Measurements from ENCODE around the gene HHEX.

The HHEX gene

DNA sequence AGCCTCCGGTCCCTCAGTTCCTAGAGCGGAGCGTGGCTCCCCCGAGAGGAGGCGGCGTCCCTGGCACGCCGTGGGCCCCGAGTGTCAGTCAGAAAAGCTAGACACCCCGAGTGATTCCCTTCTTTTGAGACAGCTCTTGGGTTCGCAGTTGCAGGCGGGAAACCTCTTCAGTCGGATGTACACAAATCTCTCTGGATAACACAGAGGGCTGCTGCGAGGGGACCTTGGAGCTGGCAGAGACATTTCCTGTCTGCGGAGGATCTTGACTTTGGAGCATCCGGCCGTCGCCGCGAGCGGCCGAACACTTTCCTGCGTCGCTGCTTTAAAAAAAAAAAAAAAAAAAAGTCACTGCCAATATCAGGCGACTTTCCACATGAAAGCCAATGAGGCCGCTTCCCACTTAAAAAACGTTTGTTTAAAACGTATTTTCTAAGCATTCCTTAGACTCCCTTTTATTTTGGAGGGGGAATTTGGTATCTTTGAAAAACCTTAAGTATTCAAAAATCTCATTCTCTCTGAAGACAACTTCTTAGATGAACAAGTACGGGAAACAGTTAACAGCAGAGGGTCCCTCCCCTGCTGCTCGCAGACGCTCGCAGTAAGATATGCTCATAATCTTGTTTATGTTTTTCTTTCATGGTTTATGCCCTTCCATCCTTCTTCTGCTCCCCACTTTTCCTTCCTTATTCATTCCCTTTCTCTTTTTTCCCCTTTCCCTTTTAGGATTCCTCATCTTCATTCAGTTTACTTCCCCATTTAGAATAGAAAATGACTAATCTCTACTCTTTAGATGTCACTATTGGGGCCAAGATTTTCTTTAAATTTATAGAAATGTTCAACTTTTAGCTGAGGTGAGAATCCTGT is 10.0 kb downstream of the HHEX start:
- 0 out of 2 replicates have a peak, but pooled peaks have one; percentile 28 for TF ChIP-seq POLR2AphosphoS5 (IDR thresholded peaks at IDR 0.05; ENCODE audit: low read depth, low read length)
- no peak for TF ChIP-seq TAF1 (IDR thresholded peaks at IDR 0.05; ENCODE audit: borderline replicate concordance, insufficient read depth, low read length)
- peak; percentile 50 for TF ChIP-seq FOXP2 (optimal IDR thresholded peaks at IDR 0.05; ENCODE audit: borderline replicate concordance, extremely low read depth, extremely low read length, insufficient read depth)

DNA sequence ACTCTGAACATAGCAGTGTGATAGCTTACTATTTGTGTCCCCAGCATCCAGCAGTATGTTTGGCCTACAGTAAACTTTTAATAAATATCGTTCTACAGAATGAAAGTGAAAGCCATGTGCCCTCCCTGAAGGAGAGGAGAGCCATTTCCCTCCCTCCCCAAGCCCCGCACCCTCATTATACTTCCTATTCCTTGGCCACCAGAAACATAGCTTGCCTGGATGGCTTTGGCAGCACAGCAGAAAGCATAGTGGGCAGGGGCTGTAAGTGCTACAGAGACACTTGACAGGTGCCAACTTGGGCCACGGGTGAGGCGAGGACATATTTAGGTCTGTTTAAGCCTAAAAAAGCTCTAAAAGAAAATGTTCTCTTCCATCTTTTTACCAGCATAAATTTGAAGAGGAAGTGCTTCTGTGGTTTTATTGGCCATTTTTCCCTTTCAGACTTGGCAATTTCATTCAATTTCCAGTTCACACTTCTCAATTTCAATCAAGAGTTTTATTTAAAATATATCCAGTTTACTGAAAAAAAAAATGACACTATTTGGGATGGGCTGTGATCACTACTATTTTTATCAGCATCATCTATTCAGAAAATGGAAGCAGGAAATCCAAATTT is 12.7 kb downstream of the HHEX start:
- no peak for TF ChIP-seq FOXP2 (optimal IDR thresholded peaks at IDR 0.05; ENCODE audit: borderline replicate concordance, extremely low read depth, extremely low read length, insufficient read depth)
- no peak for TF ChIP-seq SIN3A (IDR thresholded peaks at IDR 0.05; ENCODE audit: borderline replicate concordance, insufficient read depth, low read length)
- no peak for TF ChIP-seq POLR2AphosphoS5 (IDR thresholded peaks at IDR 0.05; ENCODE audit: low read depth, low read length)
- TF ChIP-seq TAF1 (IDR thresholded peaks at IDR 0.05; ENCODE audit: borderline replicate concordance, insufficient read depth, low read length) = no peak
- TF ChIP-seq, protein P1, sequence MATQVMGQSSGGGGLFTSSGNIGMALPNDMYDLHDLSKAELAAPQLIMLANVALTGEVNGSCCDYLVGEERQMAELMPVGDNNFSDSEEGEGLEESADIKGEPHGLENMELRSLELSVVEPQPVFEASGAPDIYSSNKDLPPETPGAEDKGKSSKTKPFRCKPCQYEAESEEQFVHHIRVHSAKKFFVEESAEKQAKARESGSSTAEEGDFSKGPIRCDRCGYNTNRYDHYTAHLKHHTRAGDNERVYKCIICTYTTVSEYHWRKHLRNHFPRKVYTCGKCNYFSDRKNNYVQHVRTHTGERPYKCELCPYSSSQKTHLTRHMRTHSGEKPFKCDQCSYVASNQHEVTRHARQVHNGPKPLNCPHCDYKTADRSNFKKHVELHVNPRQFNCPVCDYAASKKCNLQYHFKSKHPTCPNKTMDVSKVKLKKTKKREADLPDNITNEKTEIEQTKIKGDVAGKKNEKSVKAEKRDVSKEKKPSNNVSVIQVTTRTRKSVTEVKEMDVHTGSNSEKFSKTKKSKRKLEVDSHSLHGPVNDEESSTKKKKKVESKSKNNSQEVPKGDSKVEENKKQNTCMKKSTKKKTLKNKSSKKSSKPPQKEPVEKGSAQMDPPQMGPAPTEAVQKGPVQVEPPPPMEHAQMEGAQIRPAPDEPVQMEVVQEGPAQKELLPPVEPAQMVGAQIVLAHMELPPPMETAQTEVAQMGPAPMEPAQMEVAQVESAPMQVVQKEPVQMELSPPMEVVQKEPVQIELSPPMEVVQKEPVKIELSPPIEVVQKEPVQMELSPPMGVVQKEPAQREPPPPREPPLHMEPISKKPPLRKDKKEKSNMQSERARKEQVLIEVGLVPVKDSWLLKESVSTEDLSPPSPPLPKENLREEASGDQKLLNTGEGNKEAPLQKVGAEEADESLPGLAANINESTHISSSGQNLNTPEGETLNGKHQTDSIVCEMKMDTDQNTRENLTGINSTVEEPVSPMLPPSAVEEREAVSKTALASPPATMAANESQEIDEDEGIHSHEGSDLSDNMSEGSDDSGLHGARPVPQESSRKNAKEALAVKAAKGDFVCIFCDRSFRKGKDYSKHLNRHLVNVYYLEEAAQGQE (IDR thresholded peaks at IDR 0.05; ENCODE audit: insufficient read depth in 1 of 2, low read depth in 2 of 2, low read length in 2 of 2) = no peak

DNA sequence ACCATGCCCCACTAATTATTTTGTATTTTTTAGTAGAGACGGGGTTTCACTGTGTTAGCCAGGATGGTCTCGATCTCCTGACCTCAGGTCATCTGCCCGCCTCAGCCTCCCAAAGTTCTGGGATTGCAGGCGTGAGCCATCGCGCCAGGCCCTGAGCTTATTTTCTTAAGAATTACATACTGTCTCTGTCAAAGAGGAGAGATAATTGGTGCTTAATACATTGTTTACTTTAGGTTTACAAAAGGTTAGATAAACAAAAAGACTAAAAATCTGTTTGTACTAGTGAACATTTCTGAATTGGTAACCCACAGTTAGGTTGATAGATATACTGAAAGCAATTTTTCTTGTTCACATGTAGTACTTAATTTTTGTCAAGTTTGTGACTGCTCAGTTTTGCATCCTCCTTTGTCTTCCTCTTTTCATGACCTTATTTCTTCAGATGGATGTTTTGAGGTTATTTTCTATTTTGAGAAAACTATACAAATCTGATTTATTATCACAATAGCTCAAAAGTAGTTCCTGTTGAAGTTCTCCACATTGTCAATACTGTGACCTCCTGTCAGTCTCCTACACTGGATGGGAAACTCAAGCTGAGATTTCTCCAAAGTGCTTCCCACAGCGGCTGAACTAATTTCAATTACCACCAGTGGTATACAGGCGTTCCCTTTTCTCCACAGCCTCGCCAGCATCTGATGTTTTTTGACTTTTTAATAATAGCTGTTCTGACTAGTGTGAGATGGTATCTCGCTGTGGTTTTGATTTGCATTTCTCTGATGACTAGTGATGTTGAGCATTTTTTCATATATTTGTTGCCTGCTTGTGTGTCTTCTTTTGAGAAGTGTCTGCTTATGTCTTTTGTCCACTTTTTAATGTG is 22.5 kb downstream of the HHEX start:
- TF ChIP-seq SIN3A (IDR thresholded peaks at IDR 0.05; ENCODE audit: borderline replicate concordance, insufficient read depth, low read length) = no peak

DNA sequence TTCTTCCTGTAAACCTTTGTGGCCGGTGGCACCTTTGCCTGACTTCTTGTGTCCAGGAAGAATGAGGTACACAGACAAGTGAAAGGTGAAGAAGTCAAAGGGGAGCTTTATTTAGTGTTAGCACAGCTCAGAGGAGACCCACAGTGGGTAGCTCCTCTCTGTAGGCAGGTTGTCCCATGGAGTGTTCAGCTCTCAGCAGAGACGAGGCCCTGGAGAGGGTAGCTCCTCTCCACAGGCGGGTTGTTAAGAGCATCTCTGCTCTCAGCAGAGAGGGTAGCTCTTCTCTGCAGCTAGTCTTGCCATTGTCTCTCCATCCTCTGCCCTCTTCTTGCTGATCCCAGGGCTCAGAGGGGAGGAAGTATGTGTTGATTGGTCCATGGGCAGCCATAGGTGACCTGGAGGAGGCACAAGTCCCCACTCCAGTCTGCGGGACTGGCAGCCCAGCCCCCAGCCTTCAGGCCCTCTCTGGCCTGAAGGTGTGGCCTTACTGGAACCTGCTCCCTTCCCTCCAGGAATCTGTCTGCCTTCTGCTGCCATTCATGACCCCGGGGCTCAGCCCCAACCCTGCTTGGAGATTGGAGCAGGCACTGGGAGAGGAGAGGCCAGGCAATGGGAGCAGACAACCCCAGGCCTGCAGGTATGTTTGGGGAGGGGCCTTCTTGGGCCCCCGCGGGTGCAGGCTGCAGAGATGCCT is 24.5 kb downstream of the HHEX start:
- no peak for TF ChIP-seq FOXP2 (optimal IDR thresholded peaks at IDR 0.05; ENCODE audit: borderline replicate concordance, extremely low read depth, extremely low read length, insufficient read depth)
- TF ChIP-seq TAF1 (IDR thresholded peaks at IDR 0.05; ENCODE audit: borderline replicate concordance, insufficient read depth, low read length) = no peak
- no peak for TF ChIP-seq SIN3A (IDR thresholded peaks at IDR 0.05; ENCODE audit: borderline replicate concordance, insufficient read depth, low read length)
- TF ChIP-seq, protein P1 (IDR thresholded peaks at IDR 0.05; ENCODE audit: insufficient read depth in 1 of 2, low read depth in 2 of 2, low read length in 2 of 2) = no peak
- no peak for TF ChIP-seq POLR2AphosphoS5 (IDR thresholded peaks at IDR 0.05; ENCODE audit: low read depth, low read length)

DNA sequence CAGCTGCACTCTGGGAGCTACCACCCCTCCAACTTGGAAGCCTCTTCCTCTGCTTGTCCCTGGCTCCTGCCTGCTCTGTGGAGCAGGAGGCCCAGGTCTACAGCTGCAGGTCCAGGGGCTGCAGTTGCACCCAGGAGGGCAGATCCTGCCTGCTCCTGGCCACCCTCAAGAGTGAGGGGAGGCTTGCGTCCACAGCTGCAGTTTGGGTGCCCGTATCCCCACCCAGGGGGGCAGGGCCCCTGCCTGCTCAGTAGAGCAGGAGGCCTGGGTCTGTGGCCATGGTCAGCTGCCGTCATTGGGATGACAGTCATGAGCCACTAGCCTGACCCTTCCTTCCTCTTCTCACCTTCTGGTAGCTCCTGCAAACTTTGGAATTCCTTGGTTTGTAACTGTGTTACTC is 25.1 kb downstream of the HHEX start:
- TF ChIP-seq SIN3A (IDR thresholded peaks at IDR 0.05; ENCODE audit: borderline replicate concordance, insufficient read depth, low read length) = no peak
- no peak for TF ChIP-seq FOXP2 (optimal IDR thresholded peaks at IDR 0.05; ENCODE audit: borderline replicate concordance, extremely low read depth, extremely low read length, insufficient read depth)
- TF ChIP-seq, protein P1 (IDR thresholded peaks at IDR 0.05; ENCODE audit: insufficient read depth in 1 of 2, low read depth in 2 of 2, low read length in 2 of 2) = no peak
- no peak for TF ChIP-seq POLR2AphosphoS5 (IDR thresholded peaks at IDR 0.05; ENCODE audit: low read depth, low read length)
- no peak for TF ChIP-seq TAF1 (IDR thresholded peaks at IDR 0.05; ENCODE audit: borderline replicate concordance, insufficient read depth, low read length)
